CD4-positive, alpha-beta T cell treated with Interleukin-10 for 1 hour (primary cell): ENCODE measurements around the gene THAP6.
"Not testable (repeated sequence)": the region's sequence is repeated elsewhere in the genome, so short reads cannot be mapped to it uniquely, and the experiment has no call there.

ENCODE experiments used
- DNase-seq: peaks from one replicate; pipeline ENCODE4 v3.0.0-alpha.2; 2020

THAP6 gene

DNA sequence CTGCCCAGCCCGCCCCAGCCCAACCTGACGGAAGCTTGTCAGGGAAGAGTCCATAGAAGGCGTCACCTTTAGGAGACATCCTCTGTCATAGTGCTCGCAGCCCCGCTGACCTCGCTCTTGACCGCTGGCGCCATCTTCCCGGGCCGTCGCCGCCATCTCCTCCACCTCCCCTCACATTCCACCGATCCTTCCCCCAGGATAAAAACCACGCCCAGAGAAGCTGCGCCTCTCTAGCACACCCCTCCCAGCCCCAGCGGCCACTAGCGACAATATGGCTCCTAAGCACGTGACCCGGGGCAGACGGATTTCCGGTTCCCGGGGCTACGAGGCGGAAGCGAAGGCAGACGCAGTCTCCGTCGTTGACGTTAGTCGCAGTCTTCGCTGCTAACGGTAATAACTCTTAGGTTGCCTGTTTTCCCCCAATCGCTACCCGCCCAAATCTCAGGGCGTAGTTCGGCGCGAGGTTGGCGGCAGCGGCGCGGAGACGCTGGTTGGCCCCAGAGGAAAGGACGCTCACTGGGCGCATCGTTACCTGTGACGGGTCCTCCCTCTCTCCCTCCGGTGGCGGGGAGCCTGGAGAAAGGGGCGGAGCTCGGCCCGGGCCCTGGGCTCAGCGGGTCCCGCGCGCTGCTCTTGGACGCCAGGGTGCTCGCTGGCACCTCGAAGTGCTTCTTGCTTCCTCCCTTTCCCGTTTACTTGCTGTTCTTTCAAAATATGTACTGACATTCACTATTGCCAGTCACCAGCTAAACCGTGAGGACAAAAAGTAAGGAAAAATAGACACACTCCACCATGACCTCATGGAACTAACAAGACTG, at the start of gene THAP6, which contains the start of gene RCHY1:
Gene THAP6, plus strand, starts transcription at position 343 of the 818 bp plus-strand sequence. CDS start 980 bp downstream, outside the sequence.
Gene RCHY1, minus strand, starts transcription at position 273 of the 818 bp plus-strand sequence. Its CDS starts 117 bp downstream, at position 156.
- peak; percentile 92 for DNase-seq

DNA sequence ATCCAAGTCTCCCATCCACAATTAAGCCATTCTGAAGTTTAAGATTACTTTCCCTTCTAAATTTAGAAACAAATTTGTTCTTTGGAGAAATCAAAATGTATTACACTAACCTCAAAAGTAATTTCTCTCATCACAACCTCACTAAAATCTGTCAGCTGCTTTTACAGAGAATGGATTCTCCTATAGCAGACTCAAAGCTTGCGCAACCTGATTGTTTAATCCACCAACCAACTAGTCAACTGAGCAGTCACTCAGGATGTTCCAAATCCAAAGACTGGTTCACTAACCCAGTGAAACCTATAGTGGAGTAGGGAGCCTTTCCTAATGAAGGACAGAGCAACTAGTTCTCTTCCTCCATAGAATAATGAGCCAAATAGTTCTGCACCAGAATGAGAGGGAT, 44.4 kb upstream of the THAP6 start:
- no peak for DNase-seq

- DNase-seq, result no peak
Observed at GRCh38 chr4:75470738-75471137, 43.5 kb upstream of the THAP6 start.

DNA sequence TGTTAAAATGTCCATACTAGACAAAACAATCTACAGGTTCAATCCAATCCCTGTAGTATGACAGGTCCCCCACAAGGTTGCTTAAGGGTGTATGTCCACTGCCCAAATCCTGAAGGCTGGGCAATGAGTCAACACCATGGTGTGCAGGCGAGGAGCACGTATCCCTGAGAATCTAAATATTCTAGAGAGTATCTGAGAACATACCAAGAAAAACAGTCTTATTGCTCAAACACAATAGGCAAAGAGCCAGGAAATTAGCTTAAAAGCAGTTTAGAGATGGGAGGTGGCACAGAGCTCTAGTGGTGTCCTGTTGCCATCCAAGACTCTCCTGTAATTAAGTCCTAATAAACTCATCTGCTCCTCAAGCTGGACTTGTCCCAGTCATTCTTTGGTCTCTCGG, 37.1 kb upstream of the THAP6 start:
- no peak for DNase-seq

- no peak for DNase-seq
Observed at GRCh38 chr4:75484190-75484589, 30.1 kb upstream of the THAP6 start.

GRCh38 chr4:75490155-75490554, 24.1 kb upstream of the THAP6 start:
- no peak for DNase-seq

- no peak for DNase-seq
Observed at GRCh38 chr4:75494563-75494962, 19.7 kb upstream of the THAP6 start.

- DNase-seq, result no peak
Observed at GRCh38 chr4:75495476-75495875, 18.8 kb upstream of the THAP6 start.

GRCh38 chr4:75496406-75496805, 17.9 kb upstream of the THAP6 start:
- no peak for DNase-seq

GRCh38 chr4:75497133-75497532, 17.1 kb upstream of the THAP6 start:
- DNase-seq, result no peak

DNA sequence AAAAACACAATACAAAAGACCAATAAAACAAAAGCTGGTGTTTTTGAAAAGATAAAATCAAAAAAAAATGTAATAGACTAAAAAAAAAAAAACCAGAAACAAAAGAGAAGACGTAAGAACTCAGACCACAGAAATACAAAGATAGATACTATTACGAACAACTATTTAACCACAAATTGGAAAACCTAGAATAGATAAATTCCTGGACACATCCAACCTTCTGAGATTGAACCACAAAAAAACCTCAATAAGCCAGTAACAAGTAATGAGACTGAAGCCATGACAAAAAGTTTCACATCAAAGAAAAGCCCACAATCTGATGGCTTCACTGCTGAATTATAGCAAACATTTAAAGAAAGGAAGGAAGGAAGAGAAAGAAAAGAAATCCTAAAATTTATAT, 16.2 kb upstream of the THAP6 start:
- no peak for DNase-seq

DNA sequence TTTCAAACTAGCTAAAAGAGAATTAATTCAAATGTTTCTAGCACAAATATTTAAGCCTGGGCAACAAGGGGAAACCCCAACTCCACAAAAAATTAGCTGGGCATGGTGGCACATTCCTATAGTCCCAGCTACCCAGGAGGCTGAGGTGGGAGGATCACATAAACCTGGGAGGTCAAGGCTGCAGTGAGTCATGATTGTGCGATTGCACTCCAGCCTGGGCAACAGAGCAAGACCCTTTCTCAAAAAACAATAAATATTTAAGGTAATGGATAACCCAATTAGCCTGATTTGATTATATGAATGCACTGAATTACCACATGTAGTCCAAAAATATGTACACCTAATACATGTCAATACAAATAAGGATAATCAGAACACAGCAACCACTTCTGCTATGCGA, 14.4 kb upstream of the THAP6 start:
- no peak for DNase-seq

DNA sequence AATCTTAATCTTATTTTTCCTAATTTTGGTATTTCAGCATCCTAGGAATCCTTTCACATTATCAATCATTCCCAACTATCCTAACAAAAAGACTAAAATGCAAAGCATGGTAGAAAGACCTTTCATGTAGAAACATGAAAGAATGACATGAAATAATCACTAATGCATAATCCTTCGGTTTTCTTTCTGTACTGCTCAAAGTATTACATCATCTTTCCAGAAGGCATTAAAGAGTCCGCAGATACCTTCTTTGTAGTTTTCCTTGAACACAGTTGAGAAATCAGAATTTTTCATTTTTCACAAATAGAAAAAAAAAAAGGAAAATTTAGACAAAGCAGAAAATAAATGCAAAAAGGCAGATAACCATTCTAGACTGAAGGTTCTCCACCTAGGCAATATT, 11.6 kb upstream of the THAP6 start:
- DNase-seq, result no peak

DNA sequence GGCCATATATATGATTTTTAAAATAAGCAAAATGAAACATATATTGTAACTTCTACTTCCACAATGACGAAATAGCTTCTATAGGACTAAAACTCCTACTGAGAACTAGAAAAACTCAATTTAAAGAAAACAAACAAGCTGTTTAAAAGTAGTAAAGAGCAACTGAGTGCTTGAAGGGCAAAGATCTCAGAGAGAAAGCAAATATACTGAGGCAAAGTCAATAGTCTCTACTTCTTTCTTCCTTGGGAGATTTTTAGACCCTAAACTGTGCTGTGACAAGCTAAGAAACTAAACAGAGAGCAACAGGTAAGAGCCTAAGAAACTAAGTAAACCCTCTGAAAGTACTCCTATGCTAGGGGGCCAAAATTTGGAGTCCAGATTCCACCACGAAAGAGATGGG, 8.6 kb upstream of the THAP6 start:
- DNase-seq, result no peak

- not testable (repeated sequence) for DNase-seq
Observed at GRCh38 chr4:75509592-75509991, 4.7 kb upstream of the THAP6 start.

GRCh38 chr4:75511841-75512240, 2.4 kb upstream of the THAP6 start:
- DNase-seq, result no peak

GRCh38 chr4:75512386-75513211, 1.7 kb upstream of the THAP6 start:
- DNase-seq, result peak; percentile 28

- no peak for DNase-seq
Observed at GRCh38 chr4:75513526-75514130, 645 bp upstream of the THAP6 start.

GRCh38 chr4:75514949-75515612, 808 bp downstream of the THAP6 start:
- DNase-seq, result peak; percentile 53

DNA sequence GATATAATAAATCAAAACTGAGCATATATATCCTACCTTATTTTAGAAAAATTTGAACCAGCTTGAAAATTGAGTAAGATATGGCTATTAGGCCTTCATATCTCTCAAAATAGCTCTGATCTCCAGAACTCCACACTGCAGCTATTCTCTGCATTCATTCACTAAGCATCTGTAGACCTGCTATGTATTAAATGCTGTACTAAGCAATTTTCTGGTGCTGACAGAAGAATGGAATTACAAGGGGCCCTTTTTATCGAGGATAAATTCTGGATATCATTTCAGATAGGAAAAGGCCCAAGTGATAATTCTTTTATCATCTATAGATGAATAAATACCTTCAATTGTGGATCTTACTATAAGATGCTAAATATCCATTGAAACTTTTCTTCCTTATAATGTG, 1.9 kb downstream of the THAP6 start:
- no peak for DNase-seq

DNA sequence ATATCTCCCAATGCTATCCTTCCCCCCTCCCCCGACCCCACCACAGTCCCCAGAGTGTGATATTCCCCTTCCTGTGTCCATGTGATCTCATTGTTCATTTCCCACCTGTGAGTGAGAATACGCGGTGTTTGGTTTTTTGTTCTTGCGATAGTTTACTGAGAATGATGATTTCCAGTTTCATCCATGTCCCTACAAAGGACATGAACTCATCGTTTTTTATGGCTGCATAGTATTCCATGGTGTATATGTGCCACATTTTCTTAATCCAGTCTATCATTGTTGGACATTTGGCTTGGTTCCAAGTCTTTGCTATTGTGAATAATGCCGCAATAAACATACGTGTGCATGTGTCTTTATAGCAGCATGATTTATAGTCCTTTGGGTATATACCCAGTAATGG, 5.2 kb downstream of the THAP6 start:
- DNase-seq, result not testable (repeated sequence)

DNA sequence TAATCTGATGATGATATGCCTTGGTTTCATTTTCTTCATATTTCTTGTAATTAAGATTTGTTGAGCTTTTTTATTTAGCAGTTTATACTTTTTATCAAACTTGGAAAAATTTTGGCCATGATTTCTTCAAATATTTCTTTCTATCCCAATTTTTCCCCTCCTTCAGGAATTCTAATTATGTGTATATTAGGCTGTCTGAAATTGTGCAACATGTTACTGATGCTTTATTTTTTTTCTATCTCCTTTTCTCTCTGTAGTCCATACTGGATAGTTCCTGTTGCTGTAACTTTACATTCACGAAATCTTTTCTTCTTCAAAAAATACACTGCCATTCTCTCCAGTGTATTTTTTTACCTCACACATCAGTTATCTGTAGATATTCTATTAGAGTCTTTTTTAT, 10.8 kb downstream of the THAP6 start:
- no peak for DNase-seq

GRCh38 chr4:75525910-75526309, 11.6 kb downstream of the THAP6 start:
- no peak for DNase-seq
